Measurements from ENCODE around the gene TFAP2D. TPM values are rescaled to one million over a fixed set of nuclear protein-coding genes. Genes with fewer than 3 reads are reported as not detected.

Gene TFAP2D
- total RNA-seq, 6 donors from 2014 or later = not detected

DNA sequence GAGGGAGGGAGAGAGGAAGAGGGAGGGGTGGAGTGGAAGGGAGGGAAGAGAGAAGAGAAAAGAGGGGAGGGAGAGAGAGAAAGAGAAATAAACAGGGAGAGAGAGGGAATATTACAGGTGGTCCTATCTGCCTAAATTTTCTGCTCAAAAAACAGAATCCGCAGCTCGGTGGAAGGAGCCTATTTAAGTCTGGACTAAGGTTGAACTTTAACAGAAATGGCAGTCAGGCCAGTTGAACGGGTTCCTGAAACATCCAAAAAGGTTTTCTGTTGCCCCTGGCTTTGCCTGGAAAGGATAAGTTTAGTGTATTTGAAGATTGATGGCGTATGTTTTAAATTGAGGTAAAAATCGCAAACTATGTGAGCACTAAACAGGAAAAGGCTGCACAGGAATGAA is 107.5 kb downstream of the TFAP2D start:
- no peak for DNase-seq
- no peak for TF ChIP-seq EP300 (IDR thresholded peaks at IDR 0.05)
- TF ChIP-seq POLR2A (IDR thresholded peaks at IDR 0.05) = no peak
- no peak for TF ChIP-seq POLR2AphosphoS5 (IDR thresholded peaks at IDR 0.05)
- TF ChIP-seq, protein P1, sequence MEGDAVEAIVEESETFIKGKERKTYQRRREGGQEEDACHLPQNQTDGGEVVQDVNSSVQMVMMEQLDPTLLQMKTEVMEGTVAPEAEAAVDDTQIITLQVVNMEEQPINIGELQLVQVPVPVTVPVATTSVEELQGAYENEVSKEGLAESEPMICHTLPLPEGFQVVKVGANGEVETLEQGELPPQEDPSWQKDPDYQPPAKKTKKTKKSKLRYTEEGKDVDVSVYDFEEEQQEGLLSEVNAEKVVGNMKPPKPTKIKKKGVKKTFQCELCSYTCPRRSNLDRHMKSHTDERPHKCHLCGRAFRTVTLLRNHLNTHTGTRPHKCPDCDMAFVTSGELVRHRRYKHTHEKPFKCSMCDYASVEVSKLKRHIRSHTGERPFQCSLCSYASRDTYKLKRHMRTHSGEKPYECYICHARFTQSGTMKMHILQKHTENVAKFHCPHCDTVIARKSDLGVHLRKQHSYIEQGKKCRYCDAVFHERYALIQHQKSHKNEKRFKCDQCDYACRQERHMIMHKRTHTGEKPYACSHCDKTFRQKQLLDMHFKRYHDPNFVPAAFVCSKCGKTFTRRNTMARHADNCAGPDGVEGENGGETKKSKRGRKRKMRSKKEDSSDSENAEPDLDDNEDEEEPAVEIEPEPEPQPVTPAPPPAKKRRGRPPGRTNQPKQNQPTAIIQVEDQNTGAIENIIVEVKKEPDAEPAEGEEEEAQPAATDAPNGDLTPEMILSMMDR (IDR thresholded peaks at IDR 0.05) = no peak
- no peak for ATAC-seq (ENCODE audit: low FRiP score in 2 of 2)
- peaks cover 4 to 19% (median 13%) of the 10 kb centered on the region in 4 donors for H3K4me1 ChIP-seq
- H3K36me3 ChIP-seq = no peaks in the 10 kb centered on the region
- H3K27ac ChIP-seq = no peak overlapping the region
- H3K4me3 ChIP-seq = no peak overlapping the region
- no peaks in the 10 kb centered on the region for H3K9me3 ChIP-seq
- peaks cover 0 to 67% (median 30%) of the 10 kb centered on the region in 4 donors for H3K27me3 ChIP-seq
- 10 to 17% methylated on average over 5 of the region's 5 CpGs for WGBS, 2 donors

DNA sequence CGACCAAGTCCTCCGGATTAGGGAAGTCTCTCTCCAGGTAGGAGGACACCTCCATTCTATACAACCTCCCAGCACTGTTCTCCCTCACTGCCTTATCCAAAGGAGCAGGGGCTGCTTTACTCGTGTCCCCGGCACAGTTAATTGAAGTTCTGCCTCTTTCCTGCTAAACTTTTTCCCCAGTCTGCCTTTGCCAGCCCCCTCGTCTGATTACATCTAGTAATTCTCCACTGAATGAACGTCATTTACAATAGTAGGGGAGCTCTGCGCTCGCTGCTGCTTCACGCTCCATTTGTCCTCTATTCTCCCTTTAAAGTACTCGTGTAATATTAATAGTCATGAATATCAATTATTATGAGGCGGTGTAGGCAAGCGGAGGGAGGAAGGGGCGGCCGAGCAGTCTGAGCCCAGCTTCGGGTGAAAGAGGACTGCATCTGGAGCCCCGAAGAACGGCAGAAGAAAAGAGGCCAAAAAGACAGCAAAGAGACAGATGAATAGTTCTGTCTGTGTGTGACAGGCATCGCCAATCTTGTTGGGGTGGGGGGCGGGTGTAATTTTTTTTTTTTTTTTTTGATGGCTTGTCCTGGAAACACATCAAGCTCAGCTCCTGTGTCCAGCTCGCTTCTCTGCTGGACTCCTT is 108.2 kb downstream of the TFAP2D start:
- TF ChIP-seq POLR2A (IDR thresholded peaks at IDR 0.05) = no peak
- TF ChIP-seq EP300 (IDR thresholded peaks at IDR 0.05) = no peak
- TF ChIP-seq, protein P1 (IDR thresholded peaks at IDR 0.05) = no peak
- TF ChIP-seq POLR2AphosphoS5 (IDR thresholded peaks at IDR 0.05) = no peak
- WGBS, 2 donors = 7 to 10% methylated on average over 20 of the region's 20 CpGs
- DNase-seq = no peak

DNA sequence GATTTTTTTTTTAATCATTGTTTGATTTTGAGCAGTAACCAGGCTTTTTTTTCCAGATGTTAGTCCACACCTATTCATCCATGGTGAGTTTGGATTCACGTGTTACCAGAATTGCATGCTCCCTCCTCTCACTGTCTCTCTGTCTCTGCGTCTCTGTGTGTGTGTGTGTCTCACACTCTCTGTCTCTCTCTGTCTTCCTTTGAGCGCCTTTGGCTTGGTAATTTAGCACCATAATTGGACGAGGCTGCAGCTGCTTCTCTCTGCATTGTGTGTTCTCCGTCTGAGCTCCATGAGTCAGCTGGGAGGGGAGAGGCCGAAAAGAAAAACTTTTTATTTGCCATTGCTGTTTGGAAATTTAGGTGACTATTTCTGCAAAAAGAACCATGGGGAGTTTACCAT is 108.8 kb downstream of the TFAP2D start:
- Histone ChIP-seq H3K4me1 (peaks cover 4 to 19% (median 13%) of the 10 kb centered on the region in 4 donors), H3K27ac (no peak overlapping the region), H3K9me3 (no peaks in the 10 kb centered on the region), H3K36me3 (no peaks in the 10 kb centered on the region), H3K27me3 (peaks cover 0 to 69% (median 32%) of the 10 kb centered on the region in 4 donors), H3K4me3 (no peak overlapping the region)
- TF ChIP-seq EP300 (IDR thresholded peaks at IDR 0.05) (no peak), POLR2A (IDR thresholded peaks at IDR 0.05) (no peak), POLR2AphosphoS5 (IDR thresholded peaks at IDR 0.05) (no peak)
- TF ChIP-seq, protein P1 (IDR thresholded peaks at IDR 0.05) = no peak
- WGBS, 2 donors = 10 to 12% methylated on average over 6 of the region's 6 CpGs
- no peak for ATAC-seq (ENCODE audit: low FRiP score in 2 of 2)
- DNase-seq = no peak

More for the DNA sequence above, 108.2 kb downstream of the TFAP2D start:
- H3K4me3 ChIP-seq = no peak overlapping the region
- H3K27ac ChIP-seq = no peak overlapping the region
- peaks cover 4 to 19% (median 13%) of the 10 kb centered on the region in 4 donors for H3K4me1 ChIP-seq
- H3K9me3 ChIP-seq = no peaks in the 10 kb centered on the region
- ATAC-seq (ENCODE audit: low FRiP score in 2 of 2) = no peak
- peaks cover 0 to 69% (median 32%) of the 10 kb centered on the region in 4 donors for H3K27me3 ChIP-seq
- no peaks in the 10 kb centered on the region for H3K36me3 ChIP-seq

Other genes starting within 250 kb of the TFAP2D start
- gene TFAP2B, start 105.3 kb downstream of the TFAP2D start, total RNA-seq = 1 to 10 TPM in 1 of 6 donors, not detected in 5; 1.0 TPM